ENCODE measurements around the gene SUPT6H. TPM values are rescaled to one million over a fixed set of nuclear protein-coding genes. Genes with fewer than 3 reads are reported as not detected.
A peak's percentile ranks its signal among the peaks of the same experiment; 100 is the strongest.
"Not testable (repeated sequence)": the region's sequence is repeated elsewhere in the genome, so short reads cannot be mapped to it uniquely, and the experiment has no call there.

SUPT6H gene
- total RNA-seq, 2 donors from 2014 or later: 40.1 to 47.1 TPM

- H3K27me3 ChIP-seq: no peaks in the 10 kb centered on the region
- peaks cover 7% of the 10 kb centered on the region for H3K4me1 ChIP-seq
- peaks cover 8% of the 10 kb centered on the region for H3K36me3 ChIP-seq
- H3K9ac ChIP-seq (ENCODE audit: low read depth in 2 of 2, low read length in 2 of 2): peak overlapping the region; percentile 75 to 95
- no peak for TF ChIP-seq CTCF (IDR thresholded peaks at IDR 0.05)
- peak; percentile 52 for DNase-seq
- H3K9me3 ChIP-seq: no peaks in the 10 kb centered on the region
- H3K27ac ChIP-seq: peak overlapping the region; percentile 97
- intact Hi-C loops (cut with DNase I): loop anchor here (10.0 kb wide), 1 partner anchor 79 kb away; the partner anchor contains the start of genes NEK8 and TLCD1
- H3K4me3 ChIP-seq: no peak overlapping the region
Measured at GRCh38 chr17:28646039-28646754, 15.8 kb upstream of the SUPT6H start.

GRCh38 chr17:28648698-28649097 is 13.3 kb upstream of the SUPT6H start:
- H3K27ac ChIP-seq: no peak overlapping the region
- no peak for TF ChIP-seq CTCF (IDR thresholded peaks at IDR 0.05)
- H3K27me3 ChIP-seq: no peaks in the 10 kb centered on the region
- H3K4me3 ChIP-seq: no peak overlapping the region
- H3K9ac ChIP-seq (ENCODE audit: low read depth in 2 of 2, low read length in 2 of 2): no peak overlapping the region
- no peaks in the 10 kb centered on the region for H3K9me3 ChIP-seq
- intact Hi-C loops (cut with DNase I): loop anchor here (10.0 kb wide), 1 partner anchor 76 kb away; the partner anchor contains the start of genes NEK8 and TLCD1
- DNase-seq: no peak
- H3K36me3 ChIP-seq: peaks cover 8% of the 10 kb centered on the region
- H3K4me1 ChIP-seq: peaks cover 7% of the 10 kb centered on the region

- H3K36me3 ChIP-seq: no peaks in the 10 kb centered on the region
Measured at GRCh38 chr17:28655160-28655559, 6.8 kb upstream of the SUPT6H start.

GRCh38 chr17:28657756-28658155 is 4.2 kb upstream of the SUPT6H start:
- Histone ChIP-seq H3K4me1 (peaks cover 4% of the 10 kb centered on the region), H3K27me3 (no peaks in the 10 kb centered on the region), H3K36me3 (no peaks in the 10 kb centered on the region), H3K27ac (no peak overlapping the region), H3K9me3 (no peaks in the 10 kb centered on the region), H3K9ac (ENCODE audit: low read depth in 2 of 2, low read length in 2 of 2) (no peak overlapping the region), H3K4me3 (no peak overlapping the region)
- intact Hi-C loops (cut with DNase I): no loop called here
- TF ChIP-seq CTCF (IDR thresholded peaks at IDR 0.05): no peak
- no peak for DNase-seq

More at GRCh38 chr17:28655160-28655559, 6.8 kb upstream of the SUPT6H start:
- Histone ChIP-seq H3K27me3 (no peaks in the 10 kb centered on the region), H3K9ac (ENCODE audit: low read depth in 2 of 2, low read length in 2 of 2) (no peak overlapping the region), H3K9me3 (no peaks in the 10 kb centered on the region), H3K4me1 (no peaks in the 10 kb centered on the region), H3K4me3 (no peak overlapping the region), H3K27ac (no peak overlapping the region)
- intact Hi-C loops (cut with DNase I): no loop called here
- no peak for DNase-seq
- TF ChIP-seq CTCF (IDR thresholded peaks at IDR 0.05): no peak

- H3K9ac ChIP-seq (ENCODE audit: low read depth in 2 of 2, low read length in 2 of 2); H3K9me3 ChIP-seq; H3K27ac ChIP-seq; H3K4me3 ChIP-seq; H3K36me3 ChIP-seq; intact Hi-C loops (cut with DNase I); DNase-seq; H3K27me3 ChIP-seq: not testable (repeated sequence)
- peaks cover 10% of the 10 kb centered on the region for H3K4me1 ChIP-seq
Measured at GRCh38 chr17:28658342-28658741, 3.7 kb upstream of the SUPT6H start.

GRCh38 chr17:28658766-28659496 is 3.1 kb upstream of the SUPT6H start:
- H3K27me3 ChIP-seq; H3K9me3 ChIP-seq; DNase-seq; intact Hi-C loops (cut with DNase I); H3K36me3 ChIP-seq; H3K9ac ChIP-seq (ENCODE audit: low read depth in 2 of 2, low read length in 2 of 2); H3K4me3 ChIP-seq; H3K27ac ChIP-seq: not testable (repeated sequence)
- peaks cover 11% of the 10 kb centered on the region for H3K4me1 ChIP-seq

- H3K9ac ChIP-seq (ENCODE audit: low read depth in 2 of 2, low read length in 2 of 2); intact Hi-C loops (cut with DNase I); H3K27ac ChIP-seq; H3K4me3 ChIP-seq; H3K27me3 ChIP-seq; DNase-seq; H3K36me3 ChIP-seq; H3K9me3 ChIP-seq: not testable (repeated sequence)
- H3K4me1 ChIP-seq: peaks cover 11% of the 10 kb centered on the region
Measured at GRCh38 chr17:28659497-28659881, 2.5 kb upstream of the SUPT6H start.
